ENCODE data around the gene KIF16B. TPM values are rescaled to one million over a fixed set of nuclear protein-coding genes. Genes with fewer than 3 reads are reported as not detected.
"Not testable (repeated sequence)": the region's sequence is repeated elsewhere in the genome, so short reads cannot be mapped to it uniquely, and the experiment has no call there.

KIF16B gene
- total RNA-seq, 1 experiment from 2014 or later: 16.6 TPM

GRCh38 chr20:16229813-16230212, 343.4 kb downstream of the KIF16B start:
- Histone ChIP-seq H3K27me3 (ENCODE audit: control insufficient read depth, insufficient read depth, low read length) (no peaks in the 10 kb centered on the region), H3K4me1 (ENCODE audit: control insufficient read depth, insufficient read depth, low read length) (no peaks in the 10 kb centered on the region), H3K36me3 (ENCODE audit: control insufficient read depth, insufficient read depth, low read length) (no peaks in the 10 kb centered on the region), H3K4me3 (ENCODE audit: low read depth in 2 of 2, low read length in 2 of 2) (no peak overlapping the region), H3K27ac (ENCODE audit: low read length) (no peak overlapping the region), H3K9me3 (ENCODE audit: control insufficient read depth, insufficient read depth, low read depth, low read length) (no peaks in the 10 kb centered on the region)
- no peak for TF ChIP-seq CTCF (IDR thresholded peaks at IDR 0.05)
- TF ChIP-seq POLR2AphosphoS5 (IDR thresholded peaks at IDR 0.05; ENCODE audit: low read depth, low read length): no peak
- no peak for TF ChIP-seq SIN3A (IDR thresholded peaks at IDR 0.05; ENCODE audit: borderline replicate concordance, insufficient read depth, low read depth, low read length)
- TF ChIP-seq TCF7L2 (IDR thresholded peaks at IDR 0.05; ENCODE audit: low read depth, low read length): no peak
- no peak for TF ChIP-seq REST (IDR thresholded peaks at IDR 0.05; ENCODE audit: insufficient read depth in 1 of 2, low read depth in 2 of 2, low read length in 1 of 2)
- DNase-seq (ENCODE audit: low read depth, low spot score) (no peak), ATAC-seq (no peak)
- no TSS peak for BruUV-seq (replicated peaks)
- CTCF ChIA-PET: no interaction called here
- POLR2A ChIA-PET: no interaction called here
- in situ Hi-C loops (cut with HindIII; ENCODE audit: low pct_unique_long_range_greater_than_20kb, low sequenced_read_pairs) (no loop called here), intact Hi-C loops (cut with micrococcal nuclease; ENCODE audit: unreplicated experiment) (no loop called here)

GRCh38 chr20:16228722-16229121, 344.5 kb downstream of the KIF16B start:
- in situ Hi-C loops (cut with HindIII; ENCODE audit: low pct_unique_long_range_greater_than_20kb, low sequenced_read_pairs) (no loop called here), intact Hi-C loops (cut with micrococcal nuclease; ENCODE audit: unreplicated experiment) (no loop called here)
- BruUV-seq (replicated peaks): no TSS peak
- CTCF ChIA-PET: interaction anchor here (0.5 kb wide), 1 partner anchor 734 kb away, joined by 3 read pairs; no protein-coding TSS in a partner anchor
- H3K27me3 ChIP-seq (ENCODE audit: control insufficient read depth, insufficient read depth, low read length): no peaks in the 10 kb centered on the region
- TF ChIP-seq POLR2AphosphoS5 (IDR thresholded peaks at IDR 0.05; ENCODE audit: low read depth, low read length) (no peak), REST (IDR thresholded peaks at IDR 0.05; ENCODE audit: insufficient read depth in 1 of 2, low read depth in 2 of 2, low read length in 1 of 2) (no peak), CTCF (IDR thresholded peaks at IDR 0.05) (no peak), SIN3A (IDR thresholded peaks at IDR 0.05; ENCODE audit: borderline replicate concordance, insufficient read depth, low read depth, low read length) (no peak), TCF7L2 (IDR thresholded peaks at IDR 0.05; ENCODE audit: low read depth, low read length) (no peak)
- no peaks in the 10 kb centered on the region for H3K9me3 ChIP-seq (ENCODE audit: control insufficient read depth, insufficient read depth, low read depth, low read length)
- no peak for DNase-seq (ENCODE audit: low read depth, low spot score)
- no peaks in the 10 kb centered on the region for H3K4me1 ChIP-seq (ENCODE audit: control insufficient read depth, insufficient read depth, low read length)
- no peak overlapping the region for H3K4me3 ChIP-seq (ENCODE audit: low read depth in 2 of 2, low read length in 2 of 2)
- H3K36me3 ChIP-seq (ENCODE audit: control insufficient read depth, insufficient read depth, low read length): no peaks in the 10 kb centered on the region
- H3K27ac ChIP-seq (ENCODE audit: low read length): no peak overlapping the region
- POLR2A ChIA-PET: no interaction called here
- no peak for ATAC-seq

- BruUV-seq (replicated peaks); CTCF ChIA-PET; H3K27ac ChIP-seq (ENCODE audit: low read length); POLR2A ChIA-PET; H3K36me3 ChIP-seq (ENCODE audit: control insufficient read depth, insufficient read depth, low read length); H3K27me3 ChIP-seq (ENCODE audit: control insufficient read depth, insufficient read depth, low read length); H3K4me3 ChIP-seq (ENCODE audit: low read depth in 2 of 2, low read length in 2 of 2); H3K4me1 ChIP-seq (ENCODE audit: control insufficient read depth, insufficient read depth, low read length); intact Hi-C loops (cut with micrococcal nuclease; ENCODE audit: unreplicated experiment); DNase-seq (ENCODE audit: low read depth, low spot score); in situ Hi-C loops (cut with HindIII; ENCODE audit: low pct_unique_long_range_greater_than_20kb, low sequenced_read_pairs); H3K9me3 ChIP-seq (ENCODE audit: control insufficient read depth, insufficient read depth, low read depth, low read length); ATAC-seq: not testable (repeated sequence)
Observed at GRCh38 chr20:16226961-16227360, 346.3 kb downstream of the KIF16B start.
